GM12878 (cell line): ENCODE results near the gene GBX1.

Experiments
- EP300 ChIP-seq, 2 experiments: fragments of 150-350 bp in 1 of 2; IDR thresholded peaks; 2 replicates each; pipeline ENCODE4 v1.6.1; 2011 to 2012; ENCODE audit warnings: low read depth in 2 of 2, low read length in 2 of 2, borderline replicate concordance in 1 of 2, improper control_type of control experiment in 1 of 2, inconsistent platforms in 1 of 2; ENCODE audit not compliant: control insufficient read depth in 1 of 2
- GABPA ChIP-seq: IDR thresholded peaks from 2 replicates; pipeline ENCODE4 v1.6.1; 2014; ENCODE audit warnings: antibody characterized with exemption, low read depth, mild to moderate bottlenecking, inconsistent platforms
- KAT2A ChIP-seq: conservative IDR thresholded peaks from 2 replicates; pipeline ENCODE4 v1.6.1; 2011; ENCODE audit warnings: low read depth, low read length; ENCODE audit not compliant: control insufficient read depth
- MEF2A ChIP-seq: IDR thresholded peaks from 2 replicates; pipeline ENCODE4 v1.6.1; 2011; ENCODE audit warnings: low read depth, mild to moderate bottlenecking, low read length, moderate library complexity; ENCODE audit not compliant: insufficient read depth
- MXI1 ChIP-seq: fragments of 150-350 bp; IDR thresholded peaks from 2 replicates; pipeline ENCODE4 v1.6.1; 2011; ENCODE audit warnings: low read depth, mild to moderate bottlenecking, inconsistent platforms, low read length, improper control_type of control experiment
- POLR2AphosphoS5 ChIP-seq: IDR thresholded peaks from 2 replicates; pipeline ENCODE4 v1.6.1; 2011; ENCODE audit warnings: mild to moderate bottlenecking, low read length, inconsistent platforms
- TAF1 ChIP-seq: IDR thresholded peaks from 2 replicates; pipeline ENCODE4 v1.6.1; 2011; ENCODE audit warnings: mild to moderate bottlenecking, low read depth, low read length, borderline replicate concordance
- TF ChIP-seq, protein P1 (sequence below), 3 experiments: IDR thresholded peaks in 2 of 3; conservative IDR thresholded peaks in 1 of 3; 2 replicates each; pipeline ENCODE4 v1.5.1; 2011; ENCODE audit warnings: low read depth in 3 of 3, low read length in 3 of 3, mild to moderate bottlenecking in 3 of 3, control low read depth in 2 of 3, moderate library complexity in 2 of 3, inconsistent platforms in 1 of 3, mixed read lengths in 1 of 3; ENCODE audit not compliant: control insufficient read depth in 2 of 3, insufficient read depth in 1 of 3; ENCODE audit errors: extremely low read depth in 1 of 3

DNA sequence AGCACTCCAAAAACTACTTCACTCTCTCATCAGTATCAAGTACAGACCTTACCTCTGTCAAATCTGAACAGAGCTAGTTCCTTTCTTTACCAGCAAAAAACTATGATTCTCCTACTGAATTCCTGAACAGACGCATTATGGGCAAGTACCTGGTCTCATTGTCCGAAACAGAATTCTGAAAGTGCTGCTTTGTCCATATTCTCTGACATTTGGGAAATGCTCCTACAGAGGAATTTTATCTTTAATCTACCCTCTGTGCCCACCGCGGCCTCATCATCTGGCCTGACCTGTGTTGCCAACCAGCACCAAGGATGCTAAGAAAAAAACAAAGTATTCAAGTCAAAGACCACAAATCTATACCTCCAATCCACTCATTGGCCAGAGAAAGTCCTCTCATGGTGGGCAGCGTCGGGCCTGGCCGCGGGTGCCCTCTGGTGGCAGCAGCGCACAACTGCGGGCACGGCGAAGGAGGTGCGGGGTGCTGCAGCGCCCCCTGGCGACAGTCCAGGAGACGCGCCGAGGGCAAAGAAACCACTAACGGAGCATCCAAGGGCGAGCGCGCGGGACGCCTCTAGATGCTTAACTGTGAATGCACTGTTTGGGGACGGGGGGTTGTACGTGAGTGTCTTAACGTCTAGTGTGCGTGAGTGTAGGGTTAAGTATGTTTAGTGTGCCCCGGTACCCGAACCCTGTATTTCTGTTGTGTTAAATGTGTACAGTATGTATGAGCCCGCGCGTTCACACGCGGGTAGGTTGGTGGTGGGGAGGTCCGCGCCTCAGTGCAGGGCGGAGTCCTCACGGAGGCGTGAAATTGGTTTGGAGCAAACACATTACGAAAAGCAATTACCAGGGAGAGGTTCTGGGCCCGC, 5.0 kb upstream of the GBX1 start:
- TF ChIP-seq, protein P1, sequence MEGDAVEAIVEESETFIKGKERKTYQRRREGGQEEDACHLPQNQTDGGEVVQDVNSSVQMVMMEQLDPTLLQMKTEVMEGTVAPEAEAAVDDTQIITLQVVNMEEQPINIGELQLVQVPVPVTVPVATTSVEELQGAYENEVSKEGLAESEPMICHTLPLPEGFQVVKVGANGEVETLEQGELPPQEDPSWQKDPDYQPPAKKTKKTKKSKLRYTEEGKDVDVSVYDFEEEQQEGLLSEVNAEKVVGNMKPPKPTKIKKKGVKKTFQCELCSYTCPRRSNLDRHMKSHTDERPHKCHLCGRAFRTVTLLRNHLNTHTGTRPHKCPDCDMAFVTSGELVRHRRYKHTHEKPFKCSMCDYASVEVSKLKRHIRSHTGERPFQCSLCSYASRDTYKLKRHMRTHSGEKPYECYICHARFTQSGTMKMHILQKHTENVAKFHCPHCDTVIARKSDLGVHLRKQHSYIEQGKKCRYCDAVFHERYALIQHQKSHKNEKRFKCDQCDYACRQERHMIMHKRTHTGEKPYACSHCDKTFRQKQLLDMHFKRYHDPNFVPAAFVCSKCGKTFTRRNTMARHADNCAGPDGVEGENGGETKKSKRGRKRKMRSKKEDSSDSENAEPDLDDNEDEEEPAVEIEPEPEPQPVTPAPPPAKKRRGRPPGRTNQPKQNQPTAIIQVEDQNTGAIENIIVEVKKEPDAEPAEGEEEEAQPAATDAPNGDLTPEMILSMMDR (IDR thresholded peaks at IDR 0.05 in 2 of 3, conservative IDR thresholded peaks at IDR 0.05 in 1 of 3; ENCODE audit: control insufficient read depth in 2 of 3, extremely low read depth in 1 of 3, insufficient read depth in 1 of 3, low read depth in 3 of 3, low read length in 3 of 3), result peak; percentile 100; a peak in 5 of 6 replicates
- TF ChIP-seq EP300 (IDR thresholded peaks at IDR 0.05; ENCODE audit: borderline replicate concordance in 1 of 2, control insufficient read depth in 1 of 2, low read depth in 2 of 2, low read length in 2 of 2) (no peak), MXI1 (no peak), KAT2A (no peak), POLR2AphosphoS5 (no peak), GABPA (no peak), MEF2A (no peak), TAF1 (no peak)
